Hepatocyte (in vitro differentiated cells): ENCODE results near the gene SERGEF. TPM values are rescaled to one million over a fixed set of nuclear protein-coding genes. Genes with fewer than 3 reads are reported as not detected.

Source experiments
- DNase-seq: peaks from one replicate; pipeline ENCODE4 v3.0.0-alpha.2; 2016; ENCODE audit warnings: low spot score
- H2AFZ ChIP-seq: fragments of 200-600 bp; sonication (generic); 2 replicates; pipeline ENCODE4 v1.6.0; 2016; ENCODE audit warnings: antibody characterized with exemption, mild to moderate bottlenecking
- H3K27ac ChIP-seq: fragments of 200-600 bp; sonication (generic); 2 replicates; pipeline ENCODE4 v1.5.1; 2016; ENCODE audit warnings: mild to moderate bottlenecking
- H3K27me3 ChIP-seq: fragments of 200-600 bp; sonication (generic); 2 replicates; pipeline ENCODE4 v1.6.1; 2016
- H3K36me3 ChIP-seq: fragments of 200-600 bp; sonication (generic); replicated peaks from 2 replicates; pipeline ENCODE4 v1.5.1; 2016; ENCODE audit warnings: low read depth; ENCODE audit not compliant: insufficient read depth
- H3K4me1 ChIP-seq: fragments of 200-600 bp; sonication (generic); 2 replicates; pipeline ENCODE4 v1.5.1; 2016; ENCODE audit warnings: mild to moderate bottlenecking, moderate library complexity; ENCODE audit not compliant: insufficient read depth
- H3K4me2 ChIP-seq: fragments of 200-600 bp; sonication (generic); 2 replicates; pipeline ENCODE4 v1.6.0; 2016
- H3K4me3 ChIP-seq: fragments of 200-600 bp; sonication (generic); 2 replicates; pipeline ENCODE4 v1.5.1; 2016; ENCODE audit warnings: mild to moderate bottlenecking
- H3K79me2 ChIP-seq: fragments of 200-600 bp; sonication (generic); 2 replicates; pipeline ENCODE4 v1.6.0; 2017; ENCODE audit warnings: mild to moderate bottlenecking
- H3K9me2 ChIP-seq: fragments of 200-600 bp; sonication (generic); replicated peaks from 2 replicates; pipeline ENCODE4 v1.6.0; 2017; ENCODE audit warnings: mild to moderate bottlenecking; ENCODE audit not compliant: insufficient read depth
- H3K9me3 ChIP-seq: fragments of 200-600 bp; sonication (generic); 2 replicates; pipeline ENCODE4 v1.5.1; 2016; ENCODE audit warnings: low read depth, mild to moderate bottlenecking
- H4K20me1 ChIP-seq: fragments of 200-600 bp; sonication (generic); 2 replicates; pipeline ENCODE4 v1.6.0; 2016; ENCODE audit warnings: mild to moderate bottlenecking; ENCODE audit not compliant: insufficient read depth, poor library complexity, severe bottlenecking
- CTCF ChIP-seq: fragments of 200-600 bp; sonication (generic); IDR thresholded peaks from 2 replicates; pipeline ENCODE4 v1.5.1; 2016; ENCODE audit warnings: antibody characterized with exemption, mild to moderate bottlenecking; ENCODE audit not compliant: poor library complexity
- EZH2 ChIP-seq: fragments of 200-600 bp; sonication (generic); IDR thresholded peaks from 2 replicates; pipeline ENCODE4 v1.6.1; 2016; ENCODE audit warnings: antibody characterized with exemption, mild to moderate bottlenecking, borderline replicate concordance
- EZH2phosphoT487 ChIP-seq: fragments of 200-600 bp; sonication (generic); IDR thresholded peaks from one replicate; pipeline ENCODE4 v1.6.1; 2018; ENCODE audit warnings: antibody characterized with exemption, mild to moderate bottlenecking, low read depth, moderate library complexity; ENCODE audit not compliant: unreplicated experiment, severe bottlenecking
- WGBS: methylation state at CpG from one replicate; pipeline ENCODE4 v1.1.6; 2016; ENCODE audit warnings: low lambda C conversion rate; ENCODE audit errors: missing lambda C conversion rate; 5-methylcytosine and 5-hydroxymethylcytosine counted together
- polyA plus RNA-seq: library from polyadenylated mRNA; unstranded; fragments of >200 nt; fragmentation: Nextera tagmentation; extraction: Ambion mirVana; gene quantifications from 2 replicates; pipeline ENCODE4 v1.2.1, GENCODE V29; 2016
- total RNA-seq: library from RNA; depleted of rRNA; stranded (reverse); fragments of >200 nt; gene quantifications from 2 replicates; pipeline ENCODE4 v1.2.3, GENCODE V29; 2014

The SERGEF gene
- total and polyA plus RNA-seq, 2 experiments from 2014 or later = 21.7 to 28.7 TPM

- no peak overlapping the region for H3K27ac ChIP-seq
- H3K9me3 ChIP-seq = no peaks in the 10 kb centered on the region
- no peaks in the 10 kb centered on the region for H3K9me2 ChIP-seq
- H3K79me2 ChIP-seq = no peaks in the 10 kb centered on the region
- no peaks in the 10 kb centered on the region for H3K4me1 ChIP-seq
- TF ChIP-seq EZH2phosphoT487 (no peak), CTCF (no peak), EZH2 (no peak)
- no peak overlapping the region for H3K4me2 ChIP-seq
- H2AFZ ChIP-seq = no peak overlapping the region
- no peak for DNase-seq
- no peaks in the 10 kb centered on the region for H3K27me3 ChIP-seq
- no peaks in the 10 kb centered on the region for H4K20me1 ChIP-seq
- no peak overlapping the region for H3K4me3 ChIP-seq
- H3K36me3 ChIP-seq = no peaks in the 10 kb centered on the region
Measured at GRCh38 chr11:17905477-17905876, 107.4 kb downstream of the SERGEF start.

DNA sequence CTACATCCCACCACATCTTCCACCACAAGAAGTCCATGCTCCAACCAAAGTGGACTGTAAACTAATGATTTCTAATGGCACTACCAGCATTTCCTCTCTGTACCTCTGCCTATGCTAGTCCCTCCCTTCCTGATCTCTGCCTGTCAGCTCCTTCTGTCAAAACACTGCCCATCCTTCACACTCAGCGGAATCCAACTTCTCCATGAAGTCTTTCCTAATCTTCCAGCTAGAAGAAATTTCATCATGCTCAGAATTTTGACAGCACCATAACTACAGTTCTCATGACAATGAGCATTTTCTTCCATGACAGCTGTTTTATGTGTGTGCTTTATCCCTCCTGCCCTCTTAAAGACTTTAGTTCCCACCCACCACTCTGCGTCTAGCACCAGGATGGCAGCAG is 111.4 kb downstream of the SERGEF start:
- Histone ChIP-seq H4K20me1 (no peaks in the 10 kb centered on the region), H3K36me3 (no peaks in the 10 kb centered on the region), H3K27me3 (no peaks in the 10 kb centered on the region), H2AFZ (no peak overlapping the region), H3K4me1 (no peaks in the 10 kb centered on the region), H3K9me2 (no peaks in the 10 kb centered on the region), H3K4me3 (no peak overlapping the region), H3K79me2 (no peaks in the 10 kb centered on the region), H3K9me3 (no peaks in the 10 kb centered on the region), H3K27ac (no peak overlapping the region), H3K4me2 (no peak overlapping the region)
- TF ChIP-seq CTCF = no peak
- TF ChIP-seq EZH2 = no peak
- no peak for TF ChIP-seq EZH2phosphoT487
- 91% methylated on average over 2 of the region's 2 CpGs for WGBS
- no peak for DNase-seq

GRCh38 chr11:17898782-17899181 is 114.1 kb downstream of the SERGEF start:
- no peak overlapping the region for H3K4me3 ChIP-seq
- H3K79me2 ChIP-seq = no peaks in the 10 kb centered on the region
- H3K27ac ChIP-seq = no peak overlapping the region
- no peak for DNase-seq
- H3K9me3 ChIP-seq = no peaks in the 10 kb centered on the region
- H4K20me1 ChIP-seq = no peaks in the 10 kb centered on the region
- TF ChIP-seq EZH2phosphoT487 (no peak), CTCF (no peak), EZH2 (no peak)
- no peak overlapping the region for H2AFZ ChIP-seq
- WGBS = 64% methylated on average over 3 of the region's 3 CpGs
- no peaks in the 10 kb centered on the region for H3K4me1 ChIP-seq
- H3K9me2 ChIP-seq = no peaks in the 10 kb centered on the region
- H3K36me3 ChIP-seq = no peaks in the 10 kb centered on the region
- H3K27me3 ChIP-seq = no peaks in the 10 kb centered on the region
- no peak overlapping the region for H3K4me2 ChIP-seq

DNA sequence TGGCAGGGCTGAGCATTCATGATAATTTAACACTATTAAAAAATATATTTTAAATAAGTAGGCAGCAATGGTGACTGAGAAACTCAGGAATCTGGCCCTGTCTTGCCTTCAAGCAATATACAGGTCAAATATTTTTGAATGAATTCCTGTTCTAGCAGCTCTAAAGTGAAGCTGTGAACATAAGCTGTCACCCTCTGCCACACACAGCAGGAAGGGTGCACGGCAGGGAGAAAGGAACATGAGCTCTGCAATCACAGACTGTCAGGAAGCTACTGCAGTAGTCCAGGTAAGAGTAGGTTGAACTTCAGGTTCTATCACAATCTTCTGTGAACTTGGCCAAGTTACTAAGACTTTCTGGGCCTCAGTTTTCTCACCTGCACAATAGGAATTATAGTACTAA is 114.8 kb downstream of the SERGEF start:
- no peak overlapping the region for H2AFZ ChIP-seq
- no peak for DNase-seq
- no peaks in the 10 kb centered on the region for H3K9me2 ChIP-seq
- H3K36me3 ChIP-seq = no peaks in the 10 kb centered on the region
- H3K4me3 ChIP-seq = no peak overlapping the region
- no peaks in the 10 kb centered on the region for H4K20me1 ChIP-seq
- 68% methylated on average over 1 of the region's 1 CpG for whole genome bisulfite sequencing
- no peaks in the 10 kb centered on the region for H3K79me2 ChIP-seq
- TF ChIP-seq CTCF (no peak), EZH2 (no peak), EZH2phosphoT487 (no peak)
- H3K4me2 ChIP-seq = no peak overlapping the region
- H3K4me1 ChIP-seq = no peaks in the 10 kb centered on the region
- H3K9me3 ChIP-seq = no peaks in the 10 kb centered on the region
- no peaks in the 10 kb centered on the region for H3K27me3 ChIP-seq
- no peak overlapping the region for H3K27ac ChIP-seq
